NOMO-1 treated with dmso at 0.1 percent for 144 hours (cell line): ENCODE data around the gene LYG2.
"Not testable (repeated sequence)": the region's sequence is repeated elsewhere in the genome, so short reads cannot be mapped to it uniquely, and the experiment has no call there.

Source experiments
- DNase-seq: peaks from one replicate; lab custom pipeline; 2025; ENCODE audit not compliant: unreplicated experiment; lab: John Stamatoyannopoulos, UW

LYG2 gene, protein sequence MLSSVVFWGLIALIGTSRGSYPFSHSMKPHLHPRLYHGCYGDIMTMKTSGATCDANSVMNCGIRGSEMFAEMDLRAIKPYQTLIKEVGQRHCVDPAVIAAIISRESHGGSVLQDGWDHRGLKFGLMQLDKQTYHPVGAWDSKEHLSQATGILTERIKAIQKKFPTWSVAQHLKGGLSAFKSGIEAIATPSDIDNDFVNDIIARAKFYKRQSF

DNA sequence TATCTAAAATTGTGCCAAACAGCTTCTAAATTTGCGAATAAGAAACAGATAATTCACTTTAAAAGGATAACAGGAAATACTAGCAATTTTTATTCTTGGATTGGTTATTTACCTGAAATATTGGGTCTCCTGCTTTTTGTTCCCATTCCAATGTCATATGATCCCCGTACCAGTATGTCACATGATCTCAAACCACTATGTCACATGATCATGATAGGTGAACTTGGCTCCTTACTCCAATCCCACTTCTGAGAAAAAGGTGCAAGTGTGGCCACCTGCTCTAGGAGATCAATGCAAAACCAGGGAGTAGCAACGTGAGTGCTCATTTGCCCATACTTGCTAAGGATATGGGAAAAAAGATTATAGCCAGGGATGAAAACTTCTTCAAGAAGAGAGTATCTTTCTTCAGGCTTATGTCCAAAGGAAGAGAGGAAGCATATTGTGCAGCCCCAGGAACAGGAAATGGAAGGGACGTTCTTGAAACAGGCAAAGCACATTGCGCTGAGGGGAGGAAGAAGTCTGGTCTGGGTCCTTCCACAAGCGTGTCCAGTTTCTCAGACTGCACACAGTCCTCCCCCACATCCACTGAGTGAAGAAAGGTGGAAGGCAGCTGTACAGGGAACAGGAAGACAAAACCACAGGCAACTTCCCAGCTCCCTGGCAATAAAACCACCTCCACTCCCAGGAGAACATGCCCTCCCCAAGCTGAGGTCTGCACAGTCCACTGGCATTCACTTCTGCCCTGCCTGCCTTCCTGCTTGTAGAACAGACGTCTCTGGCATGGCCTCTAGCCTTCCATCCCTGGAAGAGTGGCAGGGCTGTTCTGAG, at the start of gene LYG2:
Gene LYG2, minus strand, starts transcription at position 176 of the 828 bp plus-strand sequence. CDS start 1,406 bp downstream, outside the sequence.
- no peak for DNase-seq

GRCh38 chr2:99301097-99301496, 45.6 kb upstream of the LYG2 start, which contains the start of gene LYG1:
Gene LYG1 (minus strand): TSS chr2:99301197. CDS start chr2:99295670, 5,527 bp downstream.
- DNase-seq: not testable (repeated sequence)

DNA sequence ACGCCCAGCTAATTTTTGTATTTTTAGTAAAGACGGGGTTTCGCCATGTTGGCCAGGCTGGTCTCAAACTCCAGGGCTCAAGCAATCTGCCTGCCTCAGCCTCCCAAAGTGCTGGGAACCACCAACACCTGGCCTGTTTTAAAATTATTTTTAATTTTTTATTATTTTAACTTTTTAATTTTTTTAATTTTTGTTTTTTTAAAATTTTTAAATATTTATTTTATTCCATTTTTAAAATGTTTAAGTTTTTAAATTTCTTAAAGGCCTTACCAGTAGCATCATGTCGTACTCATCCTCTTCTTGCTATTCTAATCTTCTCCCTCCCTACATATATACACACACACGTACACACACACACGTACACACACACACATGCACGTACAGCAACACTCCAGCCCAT, 44.1 kb upstream of the LYG2 start:
- DNase-seq: no peak

GRCh38 chr2:99297994-99298393, 42.5 kb upstream of the LYG2 start:
- DNase-seq: no peak

- DNase-seq: no peak
These were observed 30.1 kb upstream of the LYG2 start for GRCh38 chr2:99285526-99285925.

DNA sequence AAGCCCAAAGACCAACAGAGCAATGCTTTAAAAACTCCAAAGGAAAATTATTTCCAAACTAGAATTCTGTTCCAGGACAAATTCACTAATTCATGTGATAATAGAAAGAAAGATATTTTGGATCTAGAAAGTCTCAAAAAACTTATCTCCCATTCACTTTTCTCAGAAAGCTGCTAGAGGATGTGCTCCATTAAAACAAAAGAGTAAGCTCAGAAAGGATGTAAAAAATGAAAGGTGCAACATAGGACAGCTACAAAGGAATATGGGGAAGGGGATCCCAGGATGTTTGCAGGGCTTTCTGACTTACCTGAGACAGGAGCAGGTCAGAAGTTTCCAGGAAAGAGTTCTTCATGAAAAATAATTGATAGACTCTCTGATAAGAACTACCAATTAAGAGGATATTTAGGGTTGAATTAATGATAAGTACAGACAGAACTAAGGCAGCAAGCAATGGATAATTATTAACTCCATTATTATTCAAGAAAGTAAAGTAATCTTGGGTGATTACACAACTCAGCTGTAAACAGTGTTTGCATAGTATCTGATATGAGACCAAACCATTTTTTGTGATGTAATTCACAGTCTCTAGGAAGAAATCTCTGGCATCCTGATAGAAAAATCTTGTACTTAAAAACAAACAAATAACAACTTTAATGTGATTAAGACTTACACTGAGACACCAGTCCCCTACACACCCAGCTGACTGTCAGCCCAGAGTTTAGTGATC, 24.7 kb upstream of the LYG2 start:
- no peak for DNase-seq

- no peak for DNase-seq
These were observed 23.4 kb upstream of the LYG2 start for GRCh38 chr2:99278793-99279291.

GRCh38 chr2:99278195-99278765, 22.8 kb upstream of the LYG2 start:
- not testable (repeated sequence) for DNase-seq

GRCh38 chr2:99275882-99276281, 20.4 kb upstream of the LYG2 start:
- no peak for DNase-seq

- no peak for DNase-seq
These were observed 5.8 kb upstream of the LYG2 start for GRCh38 chr2:99261242-99261641.

DNA sequence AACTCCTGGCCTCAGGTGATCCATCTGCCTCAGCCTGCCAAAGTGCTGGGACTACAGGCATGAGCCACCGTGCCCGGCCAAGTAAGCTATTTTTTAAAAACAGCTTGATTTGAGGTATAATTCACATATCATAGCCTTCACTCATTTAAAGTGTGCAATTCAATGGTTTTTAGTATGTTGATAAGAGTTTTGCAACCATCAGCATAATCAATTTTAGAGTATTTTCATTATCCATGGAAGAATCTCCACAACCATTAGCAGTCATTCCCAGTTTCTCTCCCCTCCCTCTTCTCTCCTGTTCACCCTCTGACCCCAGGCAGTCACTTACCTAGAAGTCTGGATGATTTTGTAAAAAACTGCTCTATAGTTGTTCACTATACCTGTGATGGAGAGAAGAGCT, 4.7 kb upstream of the LYG2 start:
- DNase-seq: no peak

- no peak for DNase-seq
These were observed 4.0 kb upstream of the LYG2 start for GRCh38 chr2:99259465-99259864.

GRCh38 chr2:99256677-99257076, 1.2 kb upstream of the LYG2 start:
- DNase-seq: no peak

- DNase-seq: no peak
These were observed 5.5 kb downstream of the LYG2 start for GRCh38 chr2:99249951-99250350.

- DNase-seq: no peak
These were observed 13.3 kb downstream of the LYG2 start for GRCh38 chr2:99242151-99242550.

GRCh38 chr2:99240431-99240830, 15.0 kb downstream of the LYG2 start:
- no peak for DNase-seq

- DNase-seq: no peak
These were observed 16.9 kb downstream of the LYG2 start for GRCh38 chr2:99238599-99238998.

DNA sequence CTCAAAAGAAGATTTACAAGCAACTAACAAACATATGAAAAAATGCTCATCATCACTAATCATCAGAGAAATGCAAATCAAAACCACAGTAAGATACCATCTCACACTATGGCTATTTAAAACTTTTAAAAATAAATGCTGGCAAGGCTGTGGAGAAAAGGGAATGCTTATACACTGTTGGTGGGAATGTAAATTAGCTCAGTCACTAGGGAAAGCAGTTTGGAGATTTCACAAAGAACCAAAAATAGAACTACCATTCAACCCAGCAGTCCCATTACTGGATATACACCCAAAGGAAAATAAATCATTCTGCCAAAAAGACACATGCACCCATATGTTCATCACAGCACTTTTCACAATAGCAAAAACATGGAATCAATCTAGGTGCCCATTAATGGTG, 22.3 kb downstream of the LYG2 start:
- DNase-seq: not testable (repeated sequence)

GRCh38 chr2:99217929-99218501, 37.5 kb downstream of the LYG2 start:
- DNase-seq: no peak

GRCh38 chr2:99216096-99216495, 39.4 kb downstream of the LYG2 start:
- no peak for DNase-seq

DNA sequence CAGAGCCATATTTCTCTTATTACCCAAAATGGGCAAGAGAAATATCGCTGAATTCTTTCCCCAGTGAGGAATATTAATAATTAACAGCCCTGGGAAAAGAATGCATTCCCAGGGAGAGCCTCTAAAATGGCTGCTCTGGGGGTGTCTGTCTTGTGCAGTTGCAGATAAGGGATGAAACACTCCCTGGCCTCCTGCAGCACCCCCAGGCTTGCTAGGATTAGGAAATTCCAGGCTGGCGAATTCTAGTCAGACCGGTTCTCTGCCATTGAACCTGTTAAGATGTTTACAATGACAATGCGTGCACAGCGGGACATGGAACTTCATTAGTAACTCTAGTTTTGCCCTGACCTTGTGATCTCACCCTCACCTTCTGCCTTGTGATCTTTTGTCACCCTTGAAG, 50.0 kb downstream of the LYG2 start:
- DNase-seq: no peak
